Measurements from ENCODE around the gene KRTAP1-3. TPM values are rescaled to one million over a fixed set of nuclear protein-coding genes. Genes with fewer than 3 reads are reported as not detected.

Gene KRTAP1-3
- polyA plus RNA-seq, 1 donor (not counting 4 experiments of a cell fraction or from before 2014, with no cell fraction given) = not detected

GRCh38 chr17:41010441-41010840 is 24.2 kb downstream of the KRTAP1-3 start:
- Histone ChIP-seq H3K9ac (ENCODE audit: control insufficient read depth, extremely low read depth, insufficient read depth, low read length) (no peak overlapping the region), H3K36me3 (ENCODE audit: control insufficient read depth in 2 of 2, extremely low read depth in 1 of 2, insufficient read depth in 2 of 2, low read length in 2 of 2) (no peaks in the 10 kb centered on the region), H3K4me2 (ENCODE audit: control insufficient read depth, extremely low read depth, insufficient read depth, low read depth, low read length) (no peak overlapping the region), H3K9me3 (ENCODE audit: control insufficient read depth, low read depth, low read length) (no peaks in the 10 kb centered on the region), H3K4me1 (ENCODE audit: control insufficient read depth, extremely low read depth, insufficient read depth, low read length) (no peaks in the 10 kb centered on the region), H3K27me3 (ENCODE audit: control insufficient read depth, extremely low read depth, insufficient read depth, low read length) (no peaks in the 10 kb centered on the region), H3K79me2 (ENCODE audit: control insufficient read depth, insufficient read depth, low read length) (no peaks in the 10 kb centered on the region), H3K4me3 (ENCODE audit: control insufficient read depth in 2 of 3, extremely low read depth in 1 of 3, insufficient read depth in 2 of 3, low read depth in 1 of 3, low read length in 3 of 3) (no peak overlapping the region), H4K20me1 (ENCODE audit: control insufficient read depth, extremely low read depth, insufficient read depth, low read length) (no peaks in the 10 kb centered on the region), H2AFZ (ENCODE audit: control insufficient read depth, low read length) (no peak overlapping the region), H3K9me1 (ENCODE audit: control insufficient read depth, extremely low read depth, insufficient read depth, low read length) (no peaks in the 10 kb centered on the region), H3K27ac (ENCODE audit: control insufficient read depth, insufficient read depth, low read length) (no peak overlapping the region)
- FAIRE-seq (no peak), DNase-seq (ENCODE audit: low read depth, low spot score) (no peak)
- TF ChIP-seq EZH2 (IDR thresholded peaks at IDR 0.05; ENCODE audit: low read length) (no peak), CTCF (optimal IDR thresholded peaks at IDR 0.05 in 1 of 3, IDR thresholded peaks at IDR 0.05 in 1 of 3, conservative IDR thresholded peaks at IDR 0.05 in 1 of 3; ENCODE audit: extremely low read depth in 1 of 3, insufficient read depth in 2 of 3, low read length in 3 of 3) (no peak)
- dilution Hi-C loops (cut with MboI; ENCODE audit: extremely low pct_ligation_motif_present, low sequenced_read_pairs) = no loop called here

GRCh38 chr17:41009936-41010335 is 24.7 kb downstream of the KRTAP1-3 start:
- Histone ChIP-seq H3K4me2 (ENCODE audit: control insufficient read depth, extremely low read depth, insufficient read depth, low read depth, low read length) (no peak overlapping the region), H3K79me2 (ENCODE audit: control insufficient read depth, insufficient read depth, low read length) (no peaks in the 10 kb centered on the region), H3K36me3 (ENCODE audit: control insufficient read depth in 2 of 2, extremely low read depth in 1 of 2, insufficient read depth in 2 of 2, low read length in 2 of 2) (no peaks in the 10 kb centered on the region), H3K4me3 (ENCODE audit: control insufficient read depth in 2 of 3, extremely low read depth in 1 of 3, insufficient read depth in 2 of 3, low read depth in 1 of 3, low read length in 3 of 3) (no peak overlapping the region), H3K27ac (ENCODE audit: control insufficient read depth, insufficient read depth, low read length) (no peak overlapping the region), H3K9ac (ENCODE audit: control insufficient read depth, extremely low read depth, insufficient read depth, low read length) (no peak overlapping the region), H3K27me3 (ENCODE audit: control insufficient read depth, extremely low read depth, insufficient read depth, low read length) (no peaks in the 10 kb centered on the region), H3K9me1 (ENCODE audit: control insufficient read depth, extremely low read depth, insufficient read depth, low read length) (no peaks in the 10 kb centered on the region), H2AFZ (ENCODE audit: control insufficient read depth, low read length) (no peak overlapping the region), H3K9me3 (ENCODE audit: control insufficient read depth, low read depth, low read length) (no peaks in the 10 kb centered on the region), H4K20me1 (ENCODE audit: control insufficient read depth, extremely low read depth, insufficient read depth, low read length) (no peaks in the 10 kb centered on the region), H3K4me1 (ENCODE audit: control insufficient read depth, extremely low read depth, insufficient read depth, low read length) (no peaks in the 10 kb centered on the region)
- DNase-seq (ENCODE audit: low read depth, low spot score) = no peak
- no peak for FAIRE-seq
- TF ChIP-seq EZH2 (IDR thresholded peaks at IDR 0.05; ENCODE audit: low read length) (no peak), CTCF (optimal IDR thresholded peaks at IDR 0.05 in 1 of 3, IDR thresholded peaks at IDR 0.05 in 1 of 3, conservative IDR thresholded peaks at IDR 0.05 in 1 of 3; ENCODE audit: extremely low read depth in 1 of 3, insufficient read depth in 2 of 3, low read length in 3 of 3) (no peak)
- dilution Hi-C loops (cut with MboI; ENCODE audit: extremely low pct_ligation_motif_present, low sequenced_read_pairs) = no loop called here

Data from keratinocyte (primary cell).